Astrocyte (in vitro differentiated cells and primary cell): ENCODE data around the gene INHBE. TPM values are rescaled to one million over a fixed set of nuclear protein-coding genes. Genes with fewer than 3 reads are reported as not detected.

Experiments
- DNase-seq: peaks from one replicate; pipeline ENCODE4 v3.0.0-alpha.2; 2010; ENCODE audit warnings: low read depth
- FAIRE-seq: peaks from 2 replicates; lab custom pipeline; 2011; peaks lifted over from hg19 to GRCh38; lab: Jason Lieb, UNC
- H2AFZ ChIP-seq: 2 replicates; pipeline ENCODE4 v1.6.0; 2012; ENCODE audit warnings: low read depth, low read length, inconsistent platforms
- H3K27ac ChIP-seq: 2 replicates; pipeline ENCODE4 v1.5.1; 2011; ENCODE audit warnings: low read depth, low read length, inconsistent platforms
- H3K27me3 ChIP-seq: 2 replicates; pipeline ENCODE4 v1.6.0; 2011; ENCODE audit warnings: low read length, inconsistent platforms; ENCODE audit not compliant: insufficient read depth
- H3K36me3 ChIP-seq: 2 replicates; pipeline ENCODE4 v1.5.1; 2011; ENCODE audit warnings: low read length, inconsistent platforms; ENCODE audit not compliant: insufficient read depth
- H3K4me1 ChIP-seq: 2 replicates; pipeline ENCODE4 v1.5.1; 2011; ENCODE audit warnings: low read length, inconsistent platforms; ENCODE audit not compliant: insufficient read depth
- H3K4me2 ChIP-seq: 2 replicates; pipeline ENCODE4 v1.6.0; 2012; ENCODE audit warnings: low read length, inconsistent platforms
- H3K4me3 ChIP-seq: 2 replicates; pipeline ENCODE4 v1.5.1; 2011; ENCODE audit warnings: low read depth, mild to moderate bottlenecking, low read length, inconsistent platforms; ENCODE audit not compliant: insufficient read depth
- H3K79me2 ChIP-seq: 2 replicates; pipeline ENCODE4 v1.6.0; 2012; ENCODE audit warnings: mild to moderate bottlenecking, low read length, inconsistent platforms; ENCODE audit not compliant: insufficient read depth
- H3K9ac ChIP-seq: 2 replicates; pipeline ENCODE4 v1.6.0; 2012; ENCODE audit warnings: mild to moderate bottlenecking, low read length, inconsistent platforms
- H3K9me3 ChIP-seq: 2 replicates; pipeline ENCODE4 v1.5.1; 2012; ENCODE audit warnings: low read depth, mild to moderate bottlenecking, low read length, inconsistent platforms; ENCODE audit not compliant: insufficient read depth
- H4K20me1 ChIP-seq: 2 replicates; pipeline ENCODE4 v1.6.0; 2012; ENCODE audit warnings: low read length, inconsistent platforms; ENCODE audit not compliant: insufficient read depth
- H3K27ac Mint-ChIP-seq: one replicate; pipeline ENCODE4 v1.8.0; 2021; ENCODE audit warnings: mild to moderate bottlenecking, mixed read lengths; ENCODE audit not compliant: unreplicated experiment
- H3K27me3 Mint-ChIP-seq: one replicate; pipeline ENCODE4 v1.8.0; 2021; ENCODE audit warnings: low read depth, mixed read lengths; ENCODE audit not compliant: unreplicated experiment
- H3K36me3 Mint-ChIP-seq: one replicate; pipeline ENCODE4 v1.8.0; 2021; ENCODE audit warnings: low read depth, mixed read lengths; ENCODE audit not compliant: unreplicated experiment
- H3K4me1 Mint-ChIP-seq: one replicate; pipeline ENCODE4 v1.8.0; 2021; ENCODE audit warnings: low read depth, mixed read lengths; ENCODE audit not compliant: unreplicated experiment
- H3K4me3 Mint-ChIP-seq: one replicate; pipeline ENCODE4 v1.8.0; 2021; ENCODE audit warnings: mild to moderate bottlenecking, moderate library complexity, mixed read lengths; ENCODE audit not compliant: unreplicated experiment
- H3K9me3 Mint-ChIP-seq: one replicate; pipeline ENCODE4 v1.8.0; 2021; ENCODE audit warnings: mild to moderate bottlenecking, mixed read lengths; ENCODE audit not compliant: unreplicated experiment
- EZH2 ChIP-seq: IDR thresholded peaks from 2 replicates; pipeline ENCODE4 v1.6.1; 2012; ENCODE audit warnings: mild to moderate bottlenecking, low read length, inconsistent platforms; ENCODE audit not compliant: insufficient read depth
- total RNA-seq: library from RNA; stranded (reverse); gene quantifications from 2 replicates; pipeline ENCODE4 v1.2.1, GENCODE V29; 2021
- TF ChIP-seq, protein P1 (sequence below): IDR thresholded peaks from 2 replicates; pipeline ENCODE4 v1.5.1; 2011; ENCODE audit warnings: low read depth, mild to moderate bottlenecking, inconsistent platforms, low read length, moderate library complexity; ENCODE audit not compliant: insufficient read depth

Gene INHBE
- total RNA-seq, 1 donor from 2014 or later: 24.6 TPM

DNA sequence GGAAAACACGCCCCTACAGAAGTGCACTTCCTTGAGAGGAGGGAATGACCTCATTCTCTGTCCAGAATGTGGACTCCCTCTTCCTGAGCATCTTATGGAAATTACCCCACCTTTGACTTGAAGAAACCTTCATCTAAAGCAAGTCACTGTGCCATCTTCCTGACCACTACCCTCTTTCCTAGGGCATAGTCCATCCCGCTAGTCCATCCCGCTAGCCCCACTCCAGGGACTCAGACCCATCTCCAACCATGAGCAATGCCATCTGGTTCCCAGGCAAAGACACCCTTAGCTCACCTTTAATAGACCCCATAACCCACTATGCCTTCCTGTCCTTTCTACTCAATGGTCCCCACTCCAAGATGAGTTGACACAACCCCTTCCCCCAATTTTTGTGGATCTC is 5.0 kb upstream of the INHBE start:
- Mint-ChIP-seq H3K27ac (no peak overlapping the region), H3K9me3 (peaks cover 10% of the 10 kb centered on the region), H3K4me3 (no peak overlapping the region), H3K36me3 (no peaks in the 10 kb centered on the region), H3K27me3 (peaks cover 4% of the 10 kb centered on the region), H3K4me1 (peaks cover 22% of the 10 kb centered on the region)
- FAIRE-seq (no peak), DNase-seq (no peak)
- H3K27ac ChIP-seq: no peak overlapping the region
- no peaks in the 10 kb centered on the region for H3K9me3 ChIP-seq
- H3K4me3 ChIP-seq: no peak overlapping the region
- no peak overlapping the region for H3K4me2 ChIP-seq
- H2AFZ ChIP-seq: no peak overlapping the region
- no peak for TF ChIP-seq EZH2
- TF ChIP-seq, protein P1, sequence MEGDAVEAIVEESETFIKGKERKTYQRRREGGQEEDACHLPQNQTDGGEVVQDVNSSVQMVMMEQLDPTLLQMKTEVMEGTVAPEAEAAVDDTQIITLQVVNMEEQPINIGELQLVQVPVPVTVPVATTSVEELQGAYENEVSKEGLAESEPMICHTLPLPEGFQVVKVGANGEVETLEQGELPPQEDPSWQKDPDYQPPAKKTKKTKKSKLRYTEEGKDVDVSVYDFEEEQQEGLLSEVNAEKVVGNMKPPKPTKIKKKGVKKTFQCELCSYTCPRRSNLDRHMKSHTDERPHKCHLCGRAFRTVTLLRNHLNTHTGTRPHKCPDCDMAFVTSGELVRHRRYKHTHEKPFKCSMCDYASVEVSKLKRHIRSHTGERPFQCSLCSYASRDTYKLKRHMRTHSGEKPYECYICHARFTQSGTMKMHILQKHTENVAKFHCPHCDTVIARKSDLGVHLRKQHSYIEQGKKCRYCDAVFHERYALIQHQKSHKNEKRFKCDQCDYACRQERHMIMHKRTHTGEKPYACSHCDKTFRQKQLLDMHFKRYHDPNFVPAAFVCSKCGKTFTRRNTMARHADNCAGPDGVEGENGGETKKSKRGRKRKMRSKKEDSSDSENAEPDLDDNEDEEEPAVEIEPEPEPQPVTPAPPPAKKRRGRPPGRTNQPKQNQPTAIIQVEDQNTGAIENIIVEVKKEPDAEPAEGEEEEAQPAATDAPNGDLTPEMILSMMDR: no peak
- no peaks in the 10 kb centered on the region for H3K36me3 ChIP-seq
- H3K79me2 ChIP-seq: no peaks in the 10 kb centered on the region
- no peaks in the 10 kb centered on the region for H4K20me1 ChIP-seq
- H3K27me3 ChIP-seq: no peaks in the 10 kb centered on the region
- no peak overlapping the region for H3K9ac ChIP-seq
- peaks cover 18% of the 10 kb centered on the region for H3K4me1 ChIP-seq

DNA sequence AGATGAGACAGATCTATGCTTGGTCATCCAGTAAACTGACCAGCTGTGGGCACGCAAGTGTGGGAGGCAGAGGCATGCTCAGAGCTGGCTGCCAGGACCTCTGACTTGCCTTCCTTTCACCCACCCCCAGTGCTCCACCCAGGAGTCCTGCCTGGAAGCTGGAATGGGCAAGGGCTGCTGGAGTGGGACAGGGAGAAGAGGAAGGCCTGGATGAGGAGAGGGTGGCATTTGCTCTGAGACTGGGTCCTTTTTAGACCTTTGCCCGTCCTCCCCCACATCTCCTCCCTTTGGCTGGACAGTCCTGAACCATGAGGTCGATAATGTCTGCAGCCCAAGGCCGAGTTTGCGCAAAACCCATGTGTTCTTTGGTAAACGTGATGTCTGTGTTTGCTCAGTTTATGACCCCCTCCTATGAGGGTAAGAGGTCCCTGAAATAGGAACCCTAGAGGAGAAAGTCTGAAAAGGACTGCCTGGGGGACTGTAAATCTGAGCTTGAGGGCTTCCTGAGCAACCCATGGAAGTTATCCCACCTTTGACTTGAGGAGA is 3.8 kb upstream of the INHBE start:
- no peaks in the 10 kb centered on the region for H3K79me2 ChIP-seq
- Mint-ChIP-seq H3K4me3 (no peak overlapping the region), H3K36me3 (no peaks in the 10 kb centered on the region), H3K9me3 (peaks cover 10% of the 10 kb centered on the region), H3K4me1 (peaks cover 31% of the 10 kb centered on the region), H3K27me3 (peaks cover 4% of the 10 kb centered on the region), H3K27ac (peak overlapping the region; percentile 85)
- H3K27ac ChIP-seq: no peak overlapping the region
- H3K36me3 ChIP-seq: no peaks in the 10 kb centered on the region
- H3K4me3 ChIP-seq: no peak overlapping the region
- H4K20me1 ChIP-seq: no peaks in the 10 kb centered on the region
- peaks cover 18% of the 10 kb centered on the region for H3K4me1 ChIP-seq
- H3K9me3 ChIP-seq: no peaks in the 10 kb centered on the region
- FAIRE-seq: no peak
- H3K27me3 ChIP-seq: peaks cover 5% of the 10 kb centered on the region
- TF ChIP-seq, protein P1: no peak
- no peak for TF ChIP-seq EZH2
- no peak overlapping the region for H2AFZ ChIP-seq
- H3K4me2 ChIP-seq: peak overlapping the region; percentile 77
- DNase-seq: no peak
- H3K9ac ChIP-seq: no peak overlapping the region

DNA sequence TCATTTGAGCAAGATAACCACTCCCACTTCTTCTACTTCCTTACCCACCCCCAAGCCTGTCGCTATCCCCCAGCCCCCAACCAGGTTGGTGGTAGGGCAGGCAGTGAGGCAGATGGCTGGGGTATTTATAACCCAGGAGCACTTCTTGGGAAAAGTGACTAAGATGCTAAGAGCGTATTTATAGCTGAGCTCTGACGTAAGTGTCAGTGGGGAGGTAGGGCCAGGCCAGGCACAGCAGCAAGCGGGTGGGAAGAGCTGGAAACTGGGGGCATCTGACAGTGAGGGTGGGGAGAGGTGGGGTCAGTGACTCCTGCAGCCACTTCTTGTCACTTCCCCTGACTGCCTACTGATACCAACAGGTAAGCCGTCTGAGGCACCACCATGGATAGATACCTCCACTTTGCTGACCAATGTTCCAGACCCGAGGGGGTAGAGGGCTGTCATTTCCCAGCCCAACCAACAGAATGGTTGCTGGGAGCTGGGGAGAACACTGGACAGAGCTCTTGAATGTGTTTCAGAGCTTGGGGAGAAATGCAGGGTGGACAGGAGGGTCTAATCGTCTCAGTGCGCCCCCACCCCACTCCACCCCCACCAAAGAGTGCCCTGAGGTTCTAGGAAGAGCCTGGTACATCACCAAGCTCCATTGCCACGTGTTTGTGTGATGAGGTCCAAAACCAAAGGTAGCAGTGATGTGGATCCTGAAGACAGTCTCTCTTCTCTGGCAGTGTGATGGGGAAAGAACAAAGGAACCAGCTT is 2.7 kb upstream of the INHBE start:
- Histone ChIP-seq H3K4me3 (no peak overlapping the region), H3K27me3 (peaks cover 5% of the 10 kb centered on the region), H3K27ac (peak overlapping the region; percentile 88), H3K9me3 (no peaks in the 10 kb centered on the region), H3K79me2 (no peaks in the 10 kb centered on the region), H3K9ac (peak overlapping the region; percentile 81), H3K36me3 (no peaks in the 10 kb centered on the region), H4K20me1 (no peaks in the 10 kb centered on the region), H2AFZ (peak overlapping the region; percentile 67), H3K4me1 (peaks cover 18% of the 10 kb centered on the region), H3K4me2 (peak overlapping the region; percentile 77)
- peak overlapping the region; percentile 85 for H3K27ac Mint-ChIP-seq
- peaks cover 33% of the 10 kb centered on the region for H3K4me1 Mint-ChIP-seq
- DNase-seq (peak; percentile 93), FAIRE-seq (no peak)
- peaks cover 10% of the 10 kb centered on the region for H3K9me3 Mint-ChIP-seq
- H3K4me3 Mint-ChIP-seq: no peak overlapping the region
- TF ChIP-seq EZH2: no peak
- TF ChIP-seq, protein P1: no peak
- peaks cover 4% of the 10 kb centered on the region for H3K27me3 Mint-ChIP-seq
- H3K36me3 Mint-ChIP-seq: no peaks in the 10 kb centered on the region
